Coronary artery (tissue), 2 donors: Measurements from ENCODE around the gene PLEKHA3.
"Not testable (repeated sequence)": the region's sequence is repeated elsewhere in the genome, so short reads cannot be mapped to it uniquely, and the experiment has no call there.

Experiments
- DNase-seq: peaks from one replicate; pipeline ENCODE4 v3.0.0-alpha.2; 2017; ENCODE audit warnings: low spot score
- H3K27ac ChIP-seq, 2 donors: fragments of 200-600 bp; sonication (generic); one replicate each; pipeline ENCODE4 v1.5.1; 2016 to 2019
- H3K4me3 ChIP-seq: fragments of 200-600 bp; sonication (generic); 2 replicates; pipeline ENCODE4 v1.5.1; 2016; ENCODE audit warnings: mild to moderate bottlenecking, moderate library complexity
- CTCF ChIP-seq: fragments of 200-600 bp; sonication (generic); IDR thresholded peaks from one replicate; pipeline ENCODE4 v1.5.1; 2019; ENCODE audit warnings: antibody characterized with exemption

The PLEKHA3 gene

GRCh38 chr2:178450774-178451525 lies 29.3 kb upstream of the PLEKHA3 start, which contains the start of the genes PJVK and PRKRA:
Gene PJVK, plus strand, starts transcription at chr2:178451378. Its CDS starts 2,032 bp downstream, at chr2:178453410.
Gene PRKRA, minus strand, starts transcription at chr2:178451175. Its CDS starts 145 bp downstream, at chr2:178451030.
- H3K4me3 ChIP-seq = peak within 1 kb of the TSS; percentile 98
- TF ChIP-seq CTCF = no peak
- peak; percentile 99 for DNase-seq
- peak within 1 kb of the TSS; percentile 97 to 100 for H3K27ac ChIP-seq

GRCh38 chr2:178452334-178452733 lies 27.9 kb upstream of the PLEKHA3 start:
- Histone ChIP-seq H3K4me3 (no peak overlapping the region), H3K27ac (no peak overlapping the region)
- no peak for DNase-seq
- TF ChIP-seq CTCF = no peak

DNA sequence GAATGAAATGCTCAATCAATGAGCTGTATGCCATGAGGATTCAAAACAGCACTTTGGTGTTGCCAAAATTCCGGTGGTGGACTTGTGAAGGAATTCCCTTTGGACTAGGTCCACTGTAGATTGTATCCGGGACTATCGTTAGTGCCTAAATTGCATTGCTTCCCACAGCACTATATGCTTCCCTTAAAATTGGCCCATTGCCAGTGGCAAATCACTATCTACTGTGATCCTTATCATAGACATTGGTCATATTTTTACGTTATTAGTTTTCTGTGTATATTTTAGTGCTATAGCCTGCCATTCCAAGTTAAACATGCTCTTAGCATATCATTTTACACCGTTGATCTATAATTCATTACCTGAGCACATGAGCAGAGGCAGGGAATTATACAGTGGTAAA lies 27.4 kb upstream of the PLEKHA3 start:
- H3K27ac ChIP-seq = no peak overlapping the region
- no peak overlapping the region for H3K4me3 ChIP-seq
- TF ChIP-seq CTCF = no peak
- no peak for DNase-seq

GRCh38 chr2:178455947-178456346 lies 24.3 kb upstream of the PLEKHA3 start:
- DNase-seq = no peak
- H3K4me3 ChIP-seq = no peak overlapping the region
- no peak overlapping the region for H3K27ac ChIP-seq
- no peak for TF ChIP-seq CTCF

DNA sequence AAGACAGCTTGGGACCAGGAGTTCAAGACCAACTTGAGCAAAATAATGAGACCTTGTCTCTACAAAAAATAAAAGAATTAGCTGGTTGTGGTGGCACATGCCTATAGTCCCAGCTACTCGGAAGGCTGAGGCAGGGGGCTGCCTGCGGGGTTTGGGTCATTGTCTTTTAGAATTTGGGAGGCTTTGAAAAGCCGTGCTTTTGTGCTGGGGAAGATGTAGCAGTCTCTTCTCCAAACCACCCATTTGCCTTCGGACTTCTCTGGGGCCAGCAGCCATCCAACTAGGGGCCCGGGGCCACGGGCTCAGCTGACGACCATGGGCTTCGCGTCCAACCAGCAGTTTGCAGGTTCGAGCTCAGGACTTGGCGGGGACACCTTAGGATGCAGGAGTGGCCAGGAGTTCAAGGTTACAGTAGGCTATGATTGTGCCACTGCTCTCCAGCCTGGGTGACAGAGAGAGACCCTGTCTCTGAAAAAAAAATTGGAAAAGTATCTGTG lies 22.8 kb upstream of the PLEKHA3 start:
- H3K27ac ChIP-seq = no peak overlapping the region
- no peak overlapping the region for H3K4me3 ChIP-seq
- no peak for DNase-seq
- no peak for TF ChIP-seq CTCF

GRCh38 chr2:178469219-178469849 lies 10.9 kb upstream of the PLEKHA3 start:
- no peak for TF ChIP-seq CTCF
- no peak for DNase-seq
- H3K27ac ChIP-seq = no peak overlapping the region
- H3K4me3 ChIP-seq = no peak overlapping the region

DNA sequence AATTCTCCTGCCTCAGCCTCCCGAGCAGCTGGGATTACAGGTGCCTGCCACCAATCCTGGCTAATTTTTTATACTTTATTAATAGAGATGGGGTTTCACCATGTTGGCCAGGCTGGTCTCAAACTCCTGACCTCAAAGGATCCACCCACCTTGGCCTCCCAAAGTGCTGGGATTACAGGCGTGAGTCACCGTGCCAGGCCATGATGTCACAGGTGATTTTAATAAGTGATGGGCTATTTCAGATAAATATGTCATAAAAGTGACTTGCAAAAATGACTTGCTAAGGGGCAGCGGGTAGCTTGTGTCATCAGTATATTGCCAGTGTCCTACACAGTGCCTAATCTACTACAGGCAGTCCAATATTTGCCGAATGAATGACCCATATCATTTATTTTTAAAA lies 8.9 kb upstream of the PLEKHA3 start:
- not testable (repeated sequence) for H3K4me3 ChIP-seq, DNase-seq, H3K27ac ChIP-seq
